ENCODE results near the gene DESI1.

DNA sequence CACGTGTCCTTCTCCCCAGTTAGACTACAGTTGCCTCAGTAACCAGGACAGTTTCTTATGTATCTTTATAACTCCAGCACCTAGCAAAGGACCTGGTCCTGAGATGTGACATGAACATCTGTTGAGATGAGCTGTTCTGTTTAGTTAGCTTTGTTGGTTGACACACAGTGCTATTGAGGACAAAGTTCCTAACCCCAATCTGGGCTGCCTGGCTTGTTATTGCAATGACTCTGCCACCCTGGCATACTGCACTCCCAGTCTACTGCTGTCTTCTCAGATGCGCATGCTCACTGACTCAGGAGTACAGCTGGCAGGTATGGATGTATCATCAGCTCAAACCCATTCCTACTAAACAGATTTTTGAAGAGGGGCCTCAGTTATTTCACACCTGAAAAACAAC lies 7.4 kb downstream of the DESI1 start:
- TF ChIP-seq RFX5 (IDR thresholded peaks at IDR 0.05) (no peak), CEBPB (IDR thresholded peaks at IDR 0.05) (no peak), SMC3 (IDR thresholded peaks at IDR 0.05) (no peak), SREBF2 (IDR thresholded peaks at IDR 0.05) (no peak), BHLHE40 (IDR thresholded peaks at IDR 0.05; ENCODE audit: low read depth, low read length) (no peak), HDAC2 (IDR thresholded peaks at IDR 0.05) (no peak), POLR2A (IDR thresholded peaks at IDR 0.05; ENCODE audit: low read length) (no peak), PHF8 (IDR thresholded peaks at IDR 0.05; ENCODE audit: borderline replicate concordance, low read depth) (no peak)
- TF ChIP-seq, protein P1, sequence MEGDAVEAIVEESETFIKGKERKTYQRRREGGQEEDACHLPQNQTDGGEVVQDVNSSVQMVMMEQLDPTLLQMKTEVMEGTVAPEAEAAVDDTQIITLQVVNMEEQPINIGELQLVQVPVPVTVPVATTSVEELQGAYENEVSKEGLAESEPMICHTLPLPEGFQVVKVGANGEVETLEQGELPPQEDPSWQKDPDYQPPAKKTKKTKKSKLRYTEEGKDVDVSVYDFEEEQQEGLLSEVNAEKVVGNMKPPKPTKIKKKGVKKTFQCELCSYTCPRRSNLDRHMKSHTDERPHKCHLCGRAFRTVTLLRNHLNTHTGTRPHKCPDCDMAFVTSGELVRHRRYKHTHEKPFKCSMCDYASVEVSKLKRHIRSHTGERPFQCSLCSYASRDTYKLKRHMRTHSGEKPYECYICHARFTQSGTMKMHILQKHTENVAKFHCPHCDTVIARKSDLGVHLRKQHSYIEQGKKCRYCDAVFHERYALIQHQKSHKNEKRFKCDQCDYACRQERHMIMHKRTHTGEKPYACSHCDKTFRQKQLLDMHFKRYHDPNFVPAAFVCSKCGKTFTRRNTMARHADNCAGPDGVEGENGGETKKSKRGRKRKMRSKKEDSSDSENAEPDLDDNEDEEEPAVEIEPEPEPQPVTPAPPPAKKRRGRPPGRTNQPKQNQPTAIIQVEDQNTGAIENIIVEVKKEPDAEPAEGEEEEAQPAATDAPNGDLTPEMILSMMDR (IDR thresholded peaks at IDR 0.05), result no peak

Data from A549 (cell line).